IgD-negative memory B cell (primary cell): ENCODE data around the gene DZIP1L. TPM values are rescaled to one million over a fixed set of nuclear protein-coding genes. Genes with fewer than 3 reads are reported as not detected.
"Not testable (repeated sequence)": the region's sequence is repeated elsewhere in the genome, so short reads cannot be mapped to it uniquely, and the experiment has no call there.

Source experiments
- H3K27ac Mint-ChIP-seq, 3 donors: one replicate each; pipeline ENCODE4 v1.8.0; 2020 to 2022; ENCODE audit warnings: mild to moderate bottlenecking in 3 of 3, mixed read lengths in 3 of 3, moderate library complexity in 1 of 3
- H3K27me3 Mint-ChIP-seq: one replicate; pipeline ENCODE4 v1.8.0; 2021; ENCODE audit warnings: mixed read lengths
- H3K36me3 Mint-ChIP-seq: one replicate; pipeline ENCODE4 v1.8.0; 2020; ENCODE audit warnings: mild to moderate bottlenecking, mixed read lengths
- H3K4me1 Mint-ChIP-seq, 3 donors: one replicate each; pipeline ENCODE4 v1.8.0; 2020 to 2022; ENCODE audit warnings: mixed read lengths in 3 of 3, mild to moderate bottlenecking in 1 of 3
- H3K4me3 Mint-ChIP-seq, 4 donors: one replicate each; pipeline ENCODE4 v1.8.0; 2020 to 2022; ENCODE audit warnings: mild to moderate bottlenecking in 4 of 4, mixed read lengths in 4 of 4, moderate library complexity in 3 of 4
- H3K9me3 Mint-ChIP-seq, 3 donors: one replicate each; pipeline ENCODE4 v1.8.0; 2020 to 2021; ENCODE audit warnings: mixed read lengths in 3 of 3, mild to moderate bottlenecking in 1 of 3
- polyA plus RNA-seq: library from polyadenylated mRNA; unstranded; fragments of 300-500 nt; fragmentation: Illumina TruSeq; gene quantifications from one replicate; pipeline ENCODE4 v1.2.3, GENCODE V29; 2021

Gene DZIP1L
- polyA plus RNA-seq, 1 donor from 2014 or later = not detected

- H3K4me3 Mint-ChIP-seq = no peak overlapping the region
- H3K4me1 Mint-ChIP-seq = no peaks in the 10 kb centered on the region
- H3K9me3 Mint-ChIP-seq = peaks cover 0 to 3% (median 0%) of the 10 kb centered on the region in 3 donors
- H3K36me3 Mint-ChIP-seq = no peaks in the 10 kb centered on the region
- no peak overlapping the region for H3K27ac Mint-ChIP-seq
- peaks cover 4% of the 10 kb centered on the region for H3K27me3 Mint-ChIP-seq
These were observed 23.4 kb downstream of the DZIP1L start for GRCh38 chr3:138092023-138092422.

DNA sequence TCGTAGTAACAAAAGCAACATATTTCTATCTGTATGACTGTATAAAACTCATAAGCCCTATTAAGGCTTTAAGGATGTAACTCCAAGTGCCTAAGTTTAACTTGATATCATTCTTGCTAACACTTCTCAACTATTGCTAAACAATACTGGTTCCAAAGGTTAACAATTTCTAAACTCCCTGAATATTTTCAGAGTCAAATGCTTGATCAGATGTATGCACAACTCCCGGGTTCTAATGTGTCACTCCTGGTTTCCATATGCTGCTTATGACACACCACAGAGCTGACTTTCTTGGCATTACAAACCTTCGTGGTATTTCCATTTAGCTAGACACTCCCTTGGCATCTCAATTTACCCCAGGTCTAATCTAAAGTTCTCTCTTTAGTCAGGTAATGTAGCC, 26.3 kb downstream of the DZIP1L start:
- Mint-ChIP-seq H3K36me3 (no peaks in the 10 kb centered on the region), H3K4me3 (no peak overlapping the region), H3K4me1 (no peaks in the 10 kb centered on the region), H3K27me3 (peaks cover 4% of the 10 kb centered on the region), H3K27ac (no peak overlapping the region), H3K9me3 (peaks cover 0 to 3% (median 0%) of the 10 kb centered on the region in 3 donors)

- not testable (repeated sequence) for H3K4me1 Mint-ChIP-seq, H3K9me3 Mint-ChIP-seq, H3K36me3 Mint-ChIP-seq
These were observed 29.7 kb downstream of the DZIP1L start for GRCh38 chr3:138085745-138086144.

GRCh38 chr3:138084196-138084595, 31.2 kb downstream of the DZIP1L start:
- H3K9me3 Mint-ChIP-seq = no peaks in the 10 kb centered on the region
- peak overlapping the region in 1 of 4 donors; percentile 70 for H3K4me3 Mint-ChIP-seq
- peaks cover 14% of the 10 kb centered on the region for H3K27me3 Mint-ChIP-seq
- H3K36me3 Mint-ChIP-seq = no peaks in the 10 kb centered on the region
- H3K4me1 Mint-ChIP-seq = peaks cover 0 to 5% (median 0%) of the 10 kb centered on the region in 3 donors
- no peak overlapping the region for H3K27ac Mint-ChIP-seq

More at GRCh38 chr3:138085745-138086144, 29.7 kb downstream of the DZIP1L start:
- H3K27ac Mint-ChIP-seq, H3K4me3 Mint-ChIP-seq: not testable (repeated sequence)
- peaks cover 12% of the 10 kb centered on the region for H3K27me3 Mint-ChIP-seq

DNA sequence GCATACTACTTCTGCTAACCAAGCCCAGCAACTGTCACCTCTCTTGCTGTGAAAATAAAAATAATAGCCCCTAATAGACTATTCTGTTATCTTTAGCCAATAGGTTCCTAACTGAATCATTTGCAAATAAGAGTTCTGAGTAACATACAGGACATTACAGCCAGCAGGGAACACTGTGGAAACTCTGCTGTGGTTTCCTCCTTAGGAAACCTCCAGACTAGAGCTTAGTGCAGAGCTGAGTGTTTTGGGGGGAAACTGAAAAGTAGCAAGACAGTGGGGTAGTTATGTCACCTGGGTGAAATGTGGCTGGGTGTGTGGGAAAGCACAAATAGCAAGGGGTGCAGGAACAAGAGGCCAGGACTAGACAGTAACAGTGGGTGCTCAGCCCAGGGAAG, 32.4 kb downstream of the DZIP1L start:
- peaks cover 0 to 5% (median 0%) of the 10 kb centered on the region in 3 donors for H3K4me1 Mint-ChIP-seq
- H3K27ac Mint-ChIP-seq = no peak overlapping the region
- H3K4me3 Mint-ChIP-seq = no peak overlapping the region
- H3K36me3 Mint-ChIP-seq = no peaks in the 10 kb centered on the region
- peaks cover 14% of the 10 kb centered on the region for H3K27me3 Mint-ChIP-seq
- H3K9me3 Mint-ChIP-seq = no peaks in the 10 kb centered on the region

GRCh38 chr3:138082085-138082991, 33.1 kb downstream of the DZIP1L start:
- peaks cover 0 to 5% (median 0%) of the 10 kb centered on the region in 3 donors for H3K4me1 Mint-ChIP-seq
- no peak overlapping the region for H3K27ac Mint-ChIP-seq
- H3K9me3 Mint-ChIP-seq = no peaks in the 10 kb centered on the region
- H3K4me3 Mint-ChIP-seq = no peak overlapping the region
- H3K27me3 Mint-ChIP-seq = peaks cover 13% of the 10 kb centered on the region
- H3K36me3 Mint-ChIP-seq = no peaks in the 10 kb centered on the region

DNA sequence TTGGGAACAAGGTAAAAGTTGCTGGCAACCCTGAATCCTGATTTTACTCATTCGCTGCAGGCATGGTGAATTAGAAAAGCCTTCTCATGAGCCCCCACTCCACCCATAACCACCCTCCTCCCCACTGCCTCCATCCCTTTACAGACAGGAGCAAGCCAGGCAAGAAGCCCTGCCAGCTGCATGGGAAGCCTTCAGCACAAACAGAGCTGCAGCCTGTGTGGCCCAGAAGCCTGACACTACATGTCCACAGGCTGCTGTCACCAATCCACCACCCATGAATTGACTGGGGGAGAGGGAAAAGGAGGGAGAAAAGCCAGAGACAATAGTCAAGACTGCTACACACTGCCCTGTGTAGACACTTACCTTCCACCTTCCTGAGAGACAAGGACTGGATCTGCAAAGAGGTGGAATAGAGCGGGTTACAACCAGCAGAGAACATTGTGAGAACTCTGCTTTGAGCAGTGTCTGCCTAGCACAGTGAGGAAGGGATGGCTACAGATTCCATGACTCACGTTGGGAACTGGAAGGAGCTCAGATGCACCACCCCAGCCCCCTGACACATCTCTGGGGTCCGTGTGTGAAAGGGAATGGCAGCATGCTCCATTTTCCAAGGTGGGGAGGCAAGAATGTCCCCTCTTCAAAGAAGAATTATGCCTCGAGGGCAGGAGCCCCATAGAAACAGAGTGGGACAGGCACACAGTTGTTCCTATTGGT, 33.9 kb downstream of the DZIP1L start:
- Mint-ChIP-seq H3K27me3 (peaks cover 13% of the 10 kb centered on the region), H3K4me1 (peaks cover 0 to 5% (median 0%) of the 10 kb centered on the region in 3 donors), H3K36me3 (no peaks in the 10 kb centered on the region), H3K9me3 (no peaks in the 10 kb centered on the region), H3K27ac (no peak overlapping the region), H3K4me3 (no peak overlapping the region)

DNA sequence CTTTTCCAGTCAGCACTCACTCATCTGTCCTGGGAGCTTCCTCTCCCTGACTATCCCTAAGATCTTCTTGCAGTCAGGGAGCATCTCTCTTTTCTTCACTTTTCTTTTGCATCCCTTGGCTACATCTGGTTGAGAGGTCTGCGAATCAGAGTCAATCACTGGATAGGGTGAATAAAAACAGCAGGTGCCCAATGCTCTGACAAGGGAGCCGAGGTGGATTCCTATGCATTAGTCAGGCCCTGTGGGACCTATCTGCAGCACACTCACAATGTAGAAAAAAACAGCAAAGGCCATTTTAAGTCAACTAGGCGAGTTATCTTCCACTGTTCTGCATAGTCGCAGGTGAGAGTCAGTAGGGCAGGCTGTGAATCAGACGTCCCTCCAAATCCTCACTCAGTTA, 35.5 kb downstream of the DZIP1L start:
- Mint-ChIP-seq H3K9me3 (peaks cover 0 to 4% (median 1%) of the 10 kb centered on the region in 3 donors), H3K27ac (no peak overlapping the region), H3K27me3 (peaks cover 15% of the 10 kb centered on the region), H3K36me3 (no peaks in the 10 kb centered on the region), H3K4me3 (no peak overlapping the region), H3K4me1 (peaks cover 0 to 5% (median 0%) of the 10 kb centered on the region in 3 donors)

DNA sequence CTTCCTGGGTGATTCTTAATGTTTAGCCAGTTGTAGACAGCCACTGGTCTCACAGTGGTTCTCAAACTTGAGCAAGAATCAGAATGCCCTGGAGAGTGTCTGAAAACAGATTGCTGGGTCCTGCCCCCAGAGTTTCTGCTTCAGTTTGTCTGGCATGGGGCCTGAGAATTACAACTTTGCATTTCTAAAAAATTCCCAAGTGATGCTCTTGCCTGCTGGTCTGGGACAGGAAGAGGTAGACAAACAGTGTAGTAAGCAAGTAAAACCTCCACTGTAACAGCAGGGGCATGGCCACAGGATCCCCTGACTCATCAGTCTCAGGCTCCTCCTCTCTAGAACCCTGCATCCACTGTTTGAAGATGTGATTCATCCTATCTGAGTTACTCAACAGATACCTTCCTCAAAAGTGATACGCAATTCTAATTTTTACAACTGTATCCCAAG, 36.5 kb downstream of the DZIP1L start:
- Mint-ChIP-seq H3K9me3 (peaks cover 0 to 4% (median 1%) of the 10 kb centered on the region in 3 donors), H3K36me3 (no peaks in the 10 kb centered on the region)

DNA sequence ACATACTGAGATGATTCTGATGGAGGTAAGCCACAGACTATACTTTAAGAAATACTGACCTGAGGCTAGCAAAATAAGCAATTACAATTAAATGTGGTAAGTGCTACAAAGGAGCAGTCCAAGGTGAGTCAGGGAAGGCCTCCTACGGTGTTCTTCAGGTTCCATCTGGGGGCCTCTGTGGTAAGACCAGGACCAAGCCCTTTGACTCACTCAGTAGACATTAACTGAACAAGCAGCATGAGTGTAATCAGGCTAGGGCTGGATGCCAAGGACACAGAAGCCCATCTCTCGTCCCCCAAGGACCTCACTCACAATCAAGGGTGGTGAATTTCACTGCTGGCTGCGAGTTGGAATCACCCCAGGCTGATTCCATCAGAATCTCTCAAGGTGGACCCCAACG, 37.3 kb downstream of the DZIP1L start:
- Mint-ChIP-seq H3K4me1 (peaks cover 0 to 5% (median 0%) of the 10 kb centered on the region in 3 donors), H3K4me3 (no peak overlapping the region), H3K27ac (no peak overlapping the region), H3K9me3 (peaks cover 0 to 4% (median 1%) of the 10 kb centered on the region in 3 donors), H3K36me3 (no peaks in the 10 kb centered on the region), H3K27me3 (peaks cover 15% of the 10 kb centered on the region)

More for the DNA sequence above, 36.5 kb downstream of the DZIP1L start:
- Mint-ChIP-seq H3K4me3 (no peak overlapping the region), H3K27ac (no peak overlapping the region), H3K27me3 (peaks cover 15% of the 10 kb centered on the region), H3K4me1 (peaks cover 0 to 5% (median 0%) of the 10 kb centered on the region in 3 donors)

- Mint-ChIP-seq H3K4me1 (no peaks in the 10 kb centered on the region), H3K27ac (no peak overlapping the region), H3K36me3 (no peaks in the 10 kb centered on the region), H3K4me3 (no peak overlapping the region), H3K27me3 (peaks cover 9% of the 10 kb centered on the region), H3K9me3 (peaks cover 0 to 5% (median 4%) of the 10 kb centered on the region in 3 donors)
These were observed 42.6 kb downstream of the DZIP1L start for GRCh38 chr3:138072796-138073195.

GRCh38 chr3:138070006-138070405, 45.4 kb downstream of the DZIP1L start:
- Mint-ChIP-seq H3K27me3 (peaks cover 7% of the 10 kb centered on the region), H3K27ac (no peak overlapping the region), H3K4me3 (no peak overlapping the region), H3K4me1 (no peaks in the 10 kb centered on the region), H3K9me3 (peaks cover 0 to 3% (median 0%) of the 10 kb centered on the region in 3 donors), H3K36me3 (no peaks in the 10 kb centered on the region)

DNA sequence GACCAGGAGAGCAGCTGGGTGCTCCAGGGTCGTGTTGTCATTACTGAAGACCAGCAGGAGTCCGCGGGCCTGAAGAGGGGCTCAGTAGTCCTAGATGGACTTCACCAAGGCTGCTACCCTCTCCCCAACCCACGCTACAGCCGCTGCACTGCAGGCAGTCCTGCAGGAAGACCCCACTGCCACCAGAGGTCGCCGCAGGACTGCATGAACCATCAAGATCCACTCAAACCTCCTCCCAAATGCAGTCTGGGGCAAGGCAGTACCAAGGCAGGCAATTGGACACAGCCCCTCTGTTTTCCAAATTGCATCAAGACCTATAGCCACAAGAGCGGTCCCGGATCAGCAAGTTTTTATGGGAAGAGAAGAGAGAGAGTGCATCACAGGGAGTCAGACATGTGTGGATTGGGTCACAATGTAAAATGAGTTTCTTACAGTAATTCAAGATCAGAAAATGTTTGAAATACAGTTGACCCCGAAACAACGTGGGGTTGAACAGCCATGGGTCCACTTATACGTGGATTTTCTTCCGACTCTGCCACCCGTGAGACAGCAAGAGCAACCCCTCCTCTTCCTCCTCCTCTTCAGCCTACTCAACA, 46.7 kb downstream of the DZIP1L start:
- Mint-ChIP-seq H3K4me1 (no peaks in the 10 kb centered on the region), H3K36me3 (no peaks in the 10 kb centered on the region), H3K27me3 (peaks cover 7% of the 10 kb centered on the region), H3K27ac (no peak overlapping the region), H3K9me3 (peaks cover 0 to 3% (median 0%) of the 10 kb centered on the region in 3 donors), H3K4me3 (no peak overlapping the region)

DNA sequence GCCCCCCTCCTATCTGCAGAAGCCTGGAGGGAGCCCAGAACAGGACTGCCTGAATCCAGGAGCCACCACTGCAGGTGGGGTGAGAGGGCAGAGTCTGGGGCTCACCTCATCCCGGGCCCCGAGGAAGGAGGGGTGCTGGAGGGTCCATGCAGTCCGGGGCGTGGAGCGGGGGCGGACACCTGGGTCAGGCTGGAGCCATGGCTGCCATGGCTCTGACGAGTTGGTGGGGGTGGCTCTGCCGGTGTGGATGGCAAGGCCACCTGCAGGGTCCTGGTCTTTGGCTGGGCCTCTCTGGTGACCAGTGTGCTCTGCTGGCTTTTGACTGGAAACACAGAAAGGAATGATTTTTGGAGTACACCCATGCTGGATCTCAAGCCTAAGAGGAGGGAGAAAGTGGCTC, 47.4 kb downstream of the DZIP1L start:
- no peak overlapping the region for H3K4me3 Mint-ChIP-seq
- H3K9me3 Mint-ChIP-seq = peaks cover 0 to 3% (median 0%) of the 10 kb centered on the region in 3 donors
- H3K36me3 Mint-ChIP-seq = no peaks in the 10 kb centered on the region
- no peak overlapping the region for H3K27ac Mint-ChIP-seq
- H3K27me3 Mint-ChIP-seq = peaks cover 7% of the 10 kb centered on the region
- no peaks in the 10 kb centered on the region for H3K4me1 Mint-ChIP-seq

DNA sequence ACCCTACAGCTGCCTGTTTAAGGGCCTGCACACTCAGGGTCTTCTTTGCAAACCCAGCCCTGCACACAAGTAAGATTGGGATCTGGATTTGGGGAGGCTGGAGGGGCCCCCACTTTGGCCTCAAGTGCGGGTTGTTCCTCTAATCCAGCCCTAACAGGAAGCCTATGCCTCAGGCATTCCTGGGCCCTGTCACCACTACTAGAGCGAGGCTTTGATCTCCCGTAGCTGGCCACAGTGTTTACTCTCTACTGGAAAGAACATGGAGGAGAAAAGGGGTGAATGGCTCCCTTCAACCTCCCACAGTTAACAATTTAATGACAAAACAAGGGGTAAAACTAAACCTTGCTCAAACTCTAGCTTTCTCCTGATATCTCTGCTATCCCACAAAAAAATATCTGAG, 48.4 kb downstream of the DZIP1L start:
- Mint-ChIP-seq H3K9me3 (peaks cover 0 to 3% (median 0%) of the 10 kb centered on the region in 3 donors), H3K4me3 (no peak overlapping the region), H3K27me3 (peaks cover 7% of the 10 kb centered on the region), H3K36me3 (no peaks in the 10 kb centered on the region), H3K4me1 (no peaks in the 10 kb centered on the region), H3K27ac (no peak overlapping the region)
